Measurements from ENCODE around the gene ELOA.
"Not testable (repeated sequence)": the region's sequence is repeated elsewhere in the genome, so short reads cannot be mapped to it uniquely, and the experiment has no call there.

ELOA gene

GRCh38 chr1:23733281-23733680 lies 10.0 kb upstream of the ELOA start:
- DNase-seq (ENCODE audit: extremely low read depth in 1 of 2, low read depth in 1 of 2), result not testable (repeated sequence)

DNA sequence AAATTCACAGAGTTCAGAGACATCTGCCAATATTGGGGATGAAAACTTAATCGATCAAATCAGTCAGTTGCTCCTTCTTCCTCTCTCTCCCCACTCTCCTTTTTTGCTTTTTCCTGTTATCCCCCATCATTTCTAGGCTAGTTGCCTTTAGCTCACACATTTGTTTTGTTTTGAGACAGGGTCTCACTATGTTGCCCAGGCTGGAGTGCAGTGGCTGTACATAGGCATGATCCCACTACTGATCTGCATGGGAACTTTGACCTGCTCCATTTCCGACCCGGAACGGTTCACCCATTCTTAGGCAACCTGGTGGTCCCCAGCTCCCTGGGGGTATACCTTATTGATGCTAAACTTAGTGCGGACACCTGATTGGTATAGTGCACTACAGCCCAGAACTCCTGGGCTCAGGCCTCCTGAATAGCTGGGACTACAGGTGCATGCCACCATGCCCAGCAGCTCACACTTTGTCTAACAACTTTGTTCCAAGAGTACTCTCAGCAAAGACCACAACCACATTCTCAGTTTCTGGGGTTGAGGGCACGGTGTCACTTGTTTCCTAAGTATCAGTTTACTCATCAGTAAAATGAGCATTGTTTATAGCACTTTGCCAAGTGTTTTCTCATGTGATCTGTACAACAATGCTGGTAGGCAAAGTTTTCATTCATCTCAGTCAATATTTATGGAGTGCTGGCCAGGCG lies 6.7 kb upstream of the ELOA start:
- DNase-seq (ENCODE audit: extremely low read depth in 1 of 2, low read depth in 1 of 2), result no peak

- no peak for DNase-seq (ENCODE audit: extremely low read depth in 1 of 2, low read depth in 1 of 2)
Observed at GRCh38 chr1:23741609-23742008, 1.7 kb upstream of the ELOA start.

- no peak for DNase-seq (ENCODE audit: extremely low read depth in 1 of 2, low read depth in 1 of 2)
Observed at GRCh38 chr1:23742670-23743286, 493 bp upstream of the ELOA start.

DNA sequence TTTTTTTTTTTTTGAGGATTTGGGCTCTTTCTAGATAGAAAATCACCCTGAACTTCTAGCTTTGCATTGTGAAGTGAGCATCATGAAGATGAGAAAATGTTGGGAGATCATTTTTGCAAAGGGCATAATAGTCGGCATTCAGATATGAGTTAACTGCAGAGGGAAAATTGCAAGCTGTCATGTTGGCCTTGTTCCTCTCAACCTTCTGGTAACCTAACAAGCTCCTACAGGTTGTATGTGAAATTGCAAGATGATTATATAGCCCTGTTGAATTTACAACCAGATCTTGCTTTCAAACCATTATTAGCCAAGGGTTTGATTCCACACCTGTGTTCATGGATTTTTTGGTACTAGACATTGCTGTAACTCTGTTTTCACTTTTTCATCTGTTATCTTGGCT lies 2.2 kb downstream of the ELOA start:
- no peak for DNase-seq (ENCODE audit: extremely low read depth in 1 of 2, low read depth in 1 of 2)

- no peak for DNase-seq (ENCODE audit: extremely low read depth in 1 of 2, low read depth in 1 of 2)
Observed at GRCh38 chr1:23748016-23748415, 4.7 kb downstream of the ELOA start.

DNA sequence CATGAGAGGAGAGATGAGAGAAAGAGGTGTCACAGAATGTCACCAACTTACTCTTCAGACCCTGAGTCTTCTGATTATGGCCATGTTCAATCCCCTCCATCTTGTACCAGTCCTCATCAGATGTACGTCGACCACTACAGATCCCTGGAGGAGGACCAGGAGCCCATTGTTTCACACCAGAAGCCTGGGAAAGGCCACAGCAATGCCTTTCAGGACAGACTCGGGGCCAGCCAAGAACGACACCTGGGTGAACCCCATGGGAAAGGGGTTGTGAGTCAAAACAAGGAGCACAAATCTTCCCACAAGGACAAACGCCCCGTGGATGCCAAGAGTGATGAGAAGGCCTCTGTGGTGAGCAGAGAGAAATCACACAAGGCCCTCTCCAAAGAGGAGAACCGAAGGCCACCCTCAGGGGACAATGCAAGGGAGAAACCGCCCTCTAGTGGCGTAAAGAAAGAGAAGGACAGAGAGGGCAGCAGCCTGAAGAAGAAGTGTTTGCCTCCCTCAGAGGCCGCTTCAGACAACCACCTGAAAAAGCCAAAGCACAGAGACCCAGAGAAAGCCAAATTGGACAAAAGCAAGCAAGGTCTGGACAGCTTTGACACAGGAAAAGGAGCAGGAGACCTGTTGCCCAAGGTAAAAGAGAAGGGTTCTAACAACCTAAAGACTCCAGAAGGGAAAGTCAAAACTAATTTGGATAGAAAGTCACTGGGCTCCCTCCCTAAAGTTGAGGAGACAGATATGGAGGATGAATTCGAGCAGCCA lies 8.0 kb downstream of the ELOA start:
- no peak for DNase-seq (ENCODE audit: extremely low read depth in 1 of 2, low read depth in 1 of 2)

DNA sequence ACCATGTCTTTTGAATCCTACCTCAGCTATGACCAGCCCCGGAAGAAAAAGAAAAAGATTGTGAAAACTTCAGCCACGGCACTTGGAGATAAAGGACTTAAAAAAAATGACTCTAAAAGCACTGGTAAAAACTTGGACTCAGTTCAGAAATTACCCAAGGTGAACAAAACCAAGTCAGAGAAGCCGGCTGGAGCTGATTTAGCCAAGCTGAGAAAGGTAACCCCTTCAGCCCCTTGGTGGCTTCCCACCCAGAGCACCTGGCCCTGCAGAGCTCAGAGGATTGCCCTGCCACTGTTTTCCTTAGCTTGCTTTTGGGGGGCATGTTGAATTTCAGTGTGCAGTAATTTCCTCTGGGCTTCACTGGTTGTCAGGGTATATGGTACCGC lies 8.5 kb downstream of the ELOA start:
- no peak for DNase-seq (ENCODE audit: extremely low read depth in 1 of 2, low read depth in 1 of 2)

DNA sequence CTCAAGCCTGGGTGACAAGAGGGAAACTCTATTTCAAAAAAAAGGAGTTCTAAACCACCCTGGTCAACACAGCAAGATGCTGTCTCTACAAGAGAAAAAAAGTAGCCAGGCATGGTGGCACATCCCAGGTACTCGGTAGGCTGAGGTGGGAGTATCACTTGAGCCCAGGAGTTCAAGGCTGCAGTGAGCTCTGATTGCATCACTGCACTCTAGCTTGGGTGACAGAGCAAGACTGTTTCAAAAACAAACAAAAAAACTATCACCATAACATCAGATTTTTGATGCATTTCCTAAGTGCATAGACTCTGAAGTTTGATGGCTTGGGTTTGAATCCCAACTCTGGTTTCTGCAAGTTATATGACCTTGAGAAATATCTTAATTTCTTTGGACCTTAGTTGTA lies 9.6 kb downstream of the ELOA start:
- DNase-seq (ENCODE audit: extremely low read depth in 1 of 2, low read depth in 1 of 2), result no peak

- DNase-seq (ENCODE audit: extremely low read depth in 1 of 2, low read depth in 1 of 2), result no peak
Observed at GRCh38 chr1:23756676-23757075, 13.4 kb downstream of the ELOA start.

GRCh38 chr1:23757812-23758211 lies 14.5 kb downstream of the ELOA start:
- DNase-seq (ENCODE audit: extremely low read depth in 1 of 2, low read depth in 1 of 2), result no peak

DNA sequence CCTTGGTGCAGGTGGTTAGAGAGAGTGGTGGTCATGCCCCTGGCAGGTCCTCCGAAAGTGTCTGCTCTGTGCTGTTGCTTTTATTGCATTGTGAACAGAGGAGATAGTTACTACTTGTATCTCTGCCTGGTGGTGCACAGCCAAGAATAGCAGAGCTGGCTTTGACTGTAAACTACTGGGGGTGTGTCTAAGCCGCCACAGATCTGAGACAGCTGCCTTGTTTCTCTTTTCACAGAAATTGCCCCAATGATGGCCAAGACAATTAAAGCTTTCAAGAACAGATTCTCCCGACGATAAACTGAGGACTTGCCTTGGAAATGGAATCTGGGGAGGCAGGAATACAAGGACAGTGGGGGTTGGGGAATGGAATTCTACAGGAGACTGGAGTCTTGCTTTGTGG lies 16.0 kb downstream of the ELOA start:
- DNase-seq (ENCODE audit: extremely low read depth in 1 of 2, low read depth in 1 of 2), result no peak

DNA sequence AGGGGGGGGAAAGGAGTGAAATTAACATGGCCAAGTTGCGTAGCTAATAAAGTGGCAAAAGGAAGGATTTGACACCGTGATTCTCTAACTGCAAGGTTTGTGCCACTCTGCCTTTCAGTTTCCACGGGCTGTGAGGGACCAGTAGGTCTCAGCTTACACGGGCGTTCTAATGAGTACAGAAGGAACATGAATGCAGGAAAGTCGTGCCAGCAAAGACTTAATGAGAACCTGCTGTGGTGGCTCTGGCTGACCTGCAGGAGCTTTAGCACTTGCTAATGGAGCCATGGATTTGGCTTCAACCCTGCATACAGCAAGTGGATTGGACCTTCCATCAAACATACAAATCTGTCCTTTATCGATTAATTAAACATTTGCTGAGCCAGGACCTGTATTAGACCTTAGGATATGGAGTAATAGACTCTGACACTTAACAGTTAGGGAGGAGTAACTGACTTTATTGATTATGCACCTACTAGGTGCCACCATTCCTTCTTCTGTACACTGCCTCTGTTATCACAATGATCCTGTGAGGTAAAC lies 19.8 kb downstream of the ELOA start:
- DNase-seq (ENCODE audit: extremely low read depth in 1 of 2, low read depth in 1 of 2), result no peak

GRCh38 chr1:23768733-23769132 lies 25.5 kb downstream of the ELOA start:
- DNase-seq (ENCODE audit: extremely low read depth in 1 of 2, low read depth in 1 of 2), result no peak

- DNase-seq (ENCODE audit: extremely low read depth in 1 of 2, low read depth in 1 of 2), result peak; percentile 70 to 77
Observed at GRCh38 chr1:23772049-23772853, 29.0 kb downstream of the ELOA start.

DNA sequence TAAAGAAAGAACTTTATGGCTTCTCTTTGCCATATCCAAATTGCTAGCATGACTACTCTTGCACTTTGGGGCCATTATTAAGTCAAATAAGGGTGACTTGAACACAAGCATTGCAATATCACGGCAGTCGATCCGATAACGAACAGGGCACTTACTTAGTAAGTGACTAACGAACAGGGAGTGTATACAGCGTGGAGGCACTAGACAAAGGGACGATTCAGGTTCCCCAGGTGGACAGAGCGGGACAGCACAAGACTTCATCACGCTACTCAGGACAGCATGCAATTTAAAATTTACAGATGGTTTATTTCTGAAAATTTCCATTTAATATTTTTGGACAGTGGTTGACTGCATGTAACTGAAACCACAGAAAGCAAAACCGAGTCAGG lies 29.6 kb downstream of the ELOA start:
- no peak for DNase-seq (ENCODE audit: extremely low read depth in 1 of 2, low read depth in 1 of 2)

DNA sequence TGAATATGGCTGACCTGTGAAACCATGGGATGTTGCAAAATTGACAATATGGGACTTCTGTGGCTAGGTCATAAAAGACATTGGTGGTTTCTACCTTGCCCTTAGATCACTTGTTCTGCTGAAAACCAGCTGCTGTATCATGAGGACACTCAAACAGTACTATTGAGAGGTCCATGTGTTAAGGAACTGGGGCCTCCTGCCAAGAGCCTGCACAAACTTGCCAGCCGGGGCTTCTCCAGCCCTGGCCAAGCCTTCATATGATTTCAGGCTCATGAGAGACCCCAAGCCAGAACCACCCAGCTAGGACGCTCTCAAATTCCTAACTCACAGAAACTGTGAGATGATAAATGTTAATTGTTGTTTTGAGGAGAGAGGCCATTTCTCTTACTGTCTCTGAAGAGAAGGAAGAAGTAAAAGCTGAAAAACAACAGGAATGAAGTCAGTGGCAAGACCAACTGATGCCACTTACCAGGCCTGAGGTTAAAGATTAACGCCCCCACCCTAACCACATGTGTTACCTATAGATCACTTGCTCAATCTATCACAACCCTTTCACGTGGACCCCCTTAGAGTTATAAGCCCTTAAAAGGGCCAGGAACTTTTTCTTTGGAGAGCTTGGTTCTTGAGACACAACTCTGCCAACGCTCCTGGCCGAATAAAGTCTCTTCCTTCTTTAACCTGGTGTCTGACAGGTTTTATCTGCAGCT lies 31.1 kb downstream of the ELOA start:
- DNase-seq (ENCODE audit: extremely low read depth in 1 of 2, low read depth in 1 of 2), result no peak

DNA sequence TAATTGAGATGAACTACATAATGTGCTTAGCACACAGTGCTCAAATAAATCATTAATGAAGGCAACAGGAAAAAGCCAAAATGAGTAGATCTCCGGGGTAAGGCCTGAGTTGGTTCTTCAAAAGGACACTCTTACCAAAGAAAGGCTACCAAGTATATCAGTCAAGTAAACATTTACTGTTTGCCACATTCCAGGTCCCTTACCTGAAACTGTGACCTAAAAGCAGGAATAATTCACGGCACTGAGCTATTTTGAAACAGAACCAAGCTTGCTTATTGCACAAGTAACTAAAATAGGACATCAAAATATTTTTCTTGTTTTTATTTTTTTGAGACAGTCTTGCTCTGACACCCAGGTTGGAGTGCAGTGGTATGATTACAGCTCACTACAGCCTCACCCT lies 32.9 kb downstream of the ELOA start:
- no peak for DNase-seq (ENCODE audit: extremely low read depth in 1 of 2, low read depth in 1 of 2)

DNA sequence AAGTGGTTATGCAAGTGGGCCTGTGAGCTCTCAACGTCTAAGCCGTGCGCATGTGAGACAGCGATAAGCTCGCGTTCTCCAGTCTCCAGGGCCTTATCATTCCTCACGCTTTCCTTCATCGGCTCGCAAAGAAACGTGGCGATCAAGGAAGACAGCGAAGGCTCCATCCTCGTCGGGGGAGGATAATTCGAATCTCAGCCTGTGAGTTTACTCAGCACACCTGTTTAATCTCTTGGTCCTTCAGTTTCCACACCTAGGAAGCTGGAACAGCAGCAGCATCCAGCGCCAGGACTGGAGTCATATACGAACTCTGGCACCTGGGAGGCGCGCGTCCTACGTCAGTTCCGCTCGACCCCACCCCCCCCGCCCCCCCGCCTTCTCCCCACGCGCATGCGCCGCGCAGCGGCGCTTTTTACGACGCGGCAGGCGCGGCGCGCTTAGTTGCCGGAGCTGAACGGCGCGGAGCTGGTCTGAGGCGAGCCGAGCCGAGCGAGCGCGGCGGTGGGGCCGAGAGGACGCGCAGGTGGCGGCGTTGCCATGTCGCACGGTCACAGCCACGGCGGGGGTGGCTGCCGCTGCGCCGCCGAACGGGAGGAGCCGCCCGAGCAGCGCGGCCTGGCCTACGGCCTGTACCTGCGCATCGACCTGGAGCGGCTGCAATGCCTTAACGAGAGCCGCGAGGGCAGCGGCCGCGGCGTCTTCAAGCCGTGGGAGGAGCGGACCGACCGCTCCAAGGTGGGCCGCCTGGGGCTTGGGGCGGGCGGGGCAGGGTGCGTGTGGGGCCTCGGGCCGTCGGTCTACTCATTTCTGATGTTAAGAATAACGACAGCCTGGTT lies 34.9 kb downstream of the ELOA start, which contains the start of gene PITHD1:
PITHD1 (plus strand) TSS at position 440 of the 836 bp plus-strand sequence; CDS start at position 538, 98 bp downstream.
- DNase-seq (ENCODE audit: extremely low read depth in 1 of 2, low read depth in 1 of 2), result peak; percentile 31 to 66
